ENCODE measurements around the gene VPS8. TPM values are rescaled to one million over a fixed set of nuclear protein-coding genes. Genes with fewer than 3 reads are reported as not detected.

The VPS8 gene
- total RNA-seq, 2 donors from 2014 or later = 39.2 to 52.7 TPM

DNA sequence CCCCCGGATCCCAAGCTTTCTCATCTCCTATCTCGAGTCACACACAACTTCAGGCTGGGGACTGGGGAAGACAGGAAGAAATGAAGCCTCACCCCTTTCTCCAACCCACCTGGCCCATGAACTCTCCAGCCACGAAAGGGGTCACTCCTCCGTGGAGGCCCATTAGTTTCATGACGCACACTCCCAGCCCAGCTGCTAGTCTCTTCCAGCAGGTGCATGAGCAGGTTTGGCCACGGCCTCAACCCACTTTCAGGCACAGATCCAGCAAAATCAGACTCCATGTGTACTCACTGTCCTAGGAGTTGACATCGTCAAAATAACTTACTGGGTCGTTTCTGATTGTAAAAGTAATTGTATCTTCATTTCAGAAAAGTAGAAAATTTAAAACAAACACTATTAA lies 264.3 kb downstream of the VPS8 start:
- no peaks in the 10 kb centered on the region for H3K27me3 ChIP-seq
- H3K9me3 ChIP-seq = no peaks in the 10 kb centered on the region
- TF ChIP-seq POLR2A (IDR thresholded peaks at IDR 0.05) (no peak), CTCF (IDR thresholded peaks at IDR 0.05) (no peak)
- intact Hi-C loops (cut with DNase I) = no loop called here
- peak in 1 of 4 donors; percentile 16 for DNase-seq
- no peaks in the 10 kb centered on the region for H3K36me3 ChIP-seq (replicated peaks in 1 of 2; ENCODE audit: insufficient read depth in 1 of 2, low read depth in 2 of 2)
- H3K4me1 ChIP-seq = no peaks in the 10 kb centered on the region
- no peak overlapping the region for H3K27ac ChIP-seq
- no peak for ATAC-seq
- 59 to 66% methylated on average over 8 of the region's 8 CpGs for WGBS, 2 donors
- H3K4me3 ChIP-seq = no peak overlapping the region

- no peak overlapping the region for H3K4me3 ChIP-seq
- TF ChIP-seq CTCF (IDR thresholded peaks at IDR 0.05) = no peak
- no peak for TF ChIP-seq POLR2A (IDR thresholded peaks at IDR 0.05)
- DNase-seq = no peak
- no peak overlapping the region for H3K27ac ChIP-seq
- WGBS, 2 donors = 48 to 69% methylated on average over 1 of the region's 1 CpG
- no peak for ATAC-seq
- no peaks in the 10 kb centered on the region for H3K36me3 ChIP-seq (replicated peaks in 1 of 2; ENCODE audit: insufficient read depth in 1 of 2, low read depth in 2 of 2)
- no peaks in the 10 kb centered on the region for H3K27me3 ChIP-seq
- H3K9me3 ChIP-seq = no peaks in the 10 kb centered on the region
- intact Hi-C loops (cut with DNase I) = no loop called here
- H3K4me1 ChIP-seq = no peaks in the 10 kb centered on the region
Observed at GRCh38 chr3:185079625-185080024, 267.7 kb downstream of the VPS8 start.

DNA sequence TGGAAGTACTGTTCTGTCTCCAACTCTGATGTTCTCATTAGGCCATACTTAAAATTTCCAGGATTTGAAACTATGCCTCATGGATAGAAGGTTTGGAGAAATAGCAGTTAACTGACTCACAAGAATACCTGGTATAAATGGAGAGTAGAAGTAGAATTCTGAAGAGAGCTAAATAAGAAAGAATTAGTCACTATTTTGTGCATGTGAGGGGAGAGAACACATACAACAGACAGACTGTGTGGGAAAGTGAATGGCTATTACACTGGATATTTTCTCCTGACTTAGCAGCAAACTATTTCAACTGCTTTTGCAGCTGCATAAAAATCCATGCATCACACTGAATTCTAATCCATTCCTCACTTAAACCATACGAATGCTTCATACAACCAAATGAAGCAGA lies 269.6 kb downstream of the VPS8 start:
- Histone ChIP-seq H3K4me3 (no peak overlapping the region), H3K36me3 (replicated peaks in 1 of 2; ENCODE audit: insufficient read depth in 1 of 2, low read depth in 2 of 2) (no peaks in the 10 kb centered on the region), H3K27me3 (no peaks in the 10 kb centered on the region), H3K27ac (no peak overlapping the region), H3K4me1 (no peaks in the 10 kb centered on the region), H3K9me3 (no peaks in the 10 kb centered on the region)
- intact Hi-C loops (cut with DNase I) = no loop called here
- no peak for DNase-seq
- TF ChIP-seq POLR2A (IDR thresholded peaks at IDR 0.05) (no peak), CTCF (IDR thresholded peaks at IDR 0.05) (no peak)
- ATAC-seq = no peak
- WGBS, 2 donors = 56 to 69% methylated on average over 1 of the region's 1 CpG

- TF ChIP-seq CTCF (IDR thresholded peaks at IDR 0.05) (no peak), POLR2A (IDR thresholded peaks at IDR 0.05) (no peak)
Observed at GRCh38 chr3:185082149-185082548, 270.2 kb downstream of the VPS8 start.

DNA sequence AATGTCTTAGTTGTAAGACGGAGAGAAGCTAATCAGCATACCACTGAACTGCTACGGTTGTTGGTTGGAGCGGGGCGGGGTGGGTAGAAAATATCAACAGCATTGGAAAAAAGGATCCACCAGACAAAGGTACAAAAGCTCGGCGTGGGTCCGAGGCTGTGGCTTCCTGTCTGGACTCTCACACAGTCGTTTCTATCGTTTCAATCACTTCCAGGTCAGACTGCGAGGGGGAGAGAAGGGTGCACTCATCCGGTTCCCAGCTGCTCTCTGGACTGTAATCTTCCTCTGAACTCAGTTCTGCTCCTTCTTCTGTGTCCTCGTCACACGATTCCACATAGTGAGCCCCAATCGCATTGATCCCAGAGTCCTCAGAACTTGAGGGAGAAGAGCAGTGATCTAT lies 270.9 kb downstream of the VPS8 start:
- DNase-seq (no peak), ATAC-seq (no peak)
- Histone ChIP-seq H3K27me3 (no peaks in the 10 kb centered on the region), H3K9me3 (no peaks in the 10 kb centered on the region), H3K4me1 (no peaks in the 10 kb centered on the region), H3K4me3 (no peak overlapping the region), H3K36me3 (replicated peaks in 1 of 2; ENCODE audit: insufficient read depth in 1 of 2, low read depth in 2 of 2) (no peaks in the 10 kb centered on the region), H3K27ac (no peak overlapping the region)
- intact Hi-C loops (cut with DNase I) = no loop called here
- no peak for TF ChIP-seq POLR2A (IDR thresholded peaks at IDR 0.05)
- TF ChIP-seq CTCF (IDR thresholded peaks at IDR 0.05) = no peak
- WGBS, 2 donors = 65 to 70% methylated on average over 14 of the region's 14 CpGs

More at GRCh38 chr3:185082149-185082548, 270.2 kb downstream of the VPS8 start:
- H3K27me3 ChIP-seq = no peaks in the 10 kb centered on the region
- H3K36me3 ChIP-seq (replicated peaks in 1 of 2; ENCODE audit: insufficient read depth in 1 of 2, low read depth in 2 of 2) = no peaks in the 10 kb centered on the region
- no peak for ATAC-seq
- WGBS, 2 donors = 44 to 81% methylated on average over 3 of the region's 3 CpGs
- H3K9me3 ChIP-seq = no peaks in the 10 kb centered on the region
- no peak overlapping the region for H3K4me3 ChIP-seq
- no peak overlapping the region for H3K27ac ChIP-seq
- DNase-seq = no peak
- H3K4me1 ChIP-seq = no peaks in the 10 kb centered on the region
- intact Hi-C loops (cut with DNase I) = no loop called here

Data from body of pancreas (tissue), 4 donors.